Subcutaneous adipose tissue (tissue), 4 donors: ENCODE measurements around the gene AKAP7. TPM values are rescaled to one million over a fixed set of nuclear protein-coding genes. Genes with fewer than 3 reads are reported as not detected.

Experiments used
- total RNA-seq, 4 donors: library from RNA; depleted of rRNA; stranded (reverse); fragments of >200 nt; gene quantifications; one replicate each; pipeline ENCODE4 v1.1.0, GENCODE V29; 2016
- TF ChIP-seq, protein P1 (sequence below): fragments of 450-650 bp; IDR thresholded peaks from one replicate; pipeline ENCODE4 v1.5.1; 2016; ENCODE audit warnings: low read depth, mild to moderate bottlenecking, control low read depth, antibody characterized with exemption, moderate library complexity

The AKAP7 gene
- total RNA-seq, 4 donors from 2014 or later, result 8.3 to 26.3 (median 17.2) TPM

DNA sequence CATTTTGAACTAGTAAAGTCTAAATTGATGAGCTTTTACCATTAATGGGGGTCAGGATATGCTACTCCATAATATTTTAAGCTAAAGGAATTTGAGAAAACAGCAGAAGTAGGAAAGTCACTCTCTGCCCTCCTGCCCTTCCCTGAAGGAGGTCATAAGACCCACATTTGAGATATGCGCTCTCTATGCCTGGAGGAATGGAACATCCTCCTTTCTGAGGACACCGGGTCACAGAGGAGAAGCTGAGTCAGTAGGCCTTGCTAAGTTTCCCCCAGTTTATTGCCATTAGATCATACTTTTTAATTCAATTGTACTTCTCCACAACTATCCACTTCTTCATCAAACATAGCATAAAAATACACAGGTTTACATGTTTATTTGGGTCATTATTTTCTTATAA, 40.3 kb downstream of the AKAP7 start:
- TF ChIP-seq, protein P1, sequence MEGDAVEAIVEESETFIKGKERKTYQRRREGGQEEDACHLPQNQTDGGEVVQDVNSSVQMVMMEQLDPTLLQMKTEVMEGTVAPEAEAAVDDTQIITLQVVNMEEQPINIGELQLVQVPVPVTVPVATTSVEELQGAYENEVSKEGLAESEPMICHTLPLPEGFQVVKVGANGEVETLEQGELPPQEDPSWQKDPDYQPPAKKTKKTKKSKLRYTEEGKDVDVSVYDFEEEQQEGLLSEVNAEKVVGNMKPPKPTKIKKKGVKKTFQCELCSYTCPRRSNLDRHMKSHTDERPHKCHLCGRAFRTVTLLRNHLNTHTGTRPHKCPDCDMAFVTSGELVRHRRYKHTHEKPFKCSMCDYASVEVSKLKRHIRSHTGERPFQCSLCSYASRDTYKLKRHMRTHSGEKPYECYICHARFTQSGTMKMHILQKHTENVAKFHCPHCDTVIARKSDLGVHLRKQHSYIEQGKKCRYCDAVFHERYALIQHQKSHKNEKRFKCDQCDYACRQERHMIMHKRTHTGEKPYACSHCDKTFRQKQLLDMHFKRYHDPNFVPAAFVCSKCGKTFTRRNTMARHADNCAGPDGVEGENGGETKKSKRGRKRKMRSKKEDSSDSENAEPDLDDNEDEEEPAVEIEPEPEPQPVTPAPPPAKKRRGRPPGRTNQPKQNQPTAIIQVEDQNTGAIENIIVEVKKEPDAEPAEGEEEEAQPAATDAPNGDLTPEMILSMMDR, result no peak

DNA sequence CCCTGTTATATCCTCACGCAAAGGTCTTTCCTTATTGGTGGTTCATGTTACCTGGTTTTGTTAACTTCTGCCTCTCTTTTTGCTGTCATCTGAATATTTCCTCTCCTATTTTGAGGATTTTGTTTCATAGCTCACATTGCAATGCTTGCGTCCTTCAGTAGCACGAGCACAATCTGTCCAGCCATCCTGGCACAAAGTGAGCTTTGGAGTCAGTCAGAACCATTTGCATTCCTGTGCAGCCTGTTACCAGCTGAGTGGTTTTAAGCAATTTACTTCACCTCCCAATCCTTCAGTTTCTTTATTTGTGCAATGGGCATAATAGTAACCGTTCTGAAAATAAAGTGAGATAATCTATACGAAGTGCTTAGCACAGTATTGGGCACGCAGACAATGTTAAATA, 42.7 kb downstream of the AKAP7 start:
- TF ChIP-seq, protein P1, result no peak

DNA sequence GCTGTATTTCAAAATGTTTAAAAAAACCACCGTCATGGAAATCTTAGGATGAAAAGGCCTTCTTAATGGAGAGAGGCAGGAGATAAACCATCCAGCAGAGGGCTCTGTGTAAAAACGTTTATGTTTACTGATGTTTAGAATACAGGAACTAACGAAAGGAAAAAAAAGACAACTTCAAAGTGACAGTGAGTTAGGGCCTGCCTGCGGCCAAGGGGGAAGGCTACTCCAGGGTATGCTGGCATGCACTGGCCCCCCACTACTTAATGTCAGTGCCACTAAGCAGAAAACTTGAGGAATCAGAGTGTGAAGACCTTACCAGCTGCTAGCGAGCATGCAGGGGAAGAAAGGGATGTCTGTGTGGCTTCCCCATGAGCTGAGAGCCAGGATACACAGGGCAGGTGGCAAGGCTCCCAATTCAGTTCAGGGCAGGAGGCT, 47.7 kb downstream of the AKAP7 start:
- TF ChIP-seq, protein P1, result no peak

DNA sequence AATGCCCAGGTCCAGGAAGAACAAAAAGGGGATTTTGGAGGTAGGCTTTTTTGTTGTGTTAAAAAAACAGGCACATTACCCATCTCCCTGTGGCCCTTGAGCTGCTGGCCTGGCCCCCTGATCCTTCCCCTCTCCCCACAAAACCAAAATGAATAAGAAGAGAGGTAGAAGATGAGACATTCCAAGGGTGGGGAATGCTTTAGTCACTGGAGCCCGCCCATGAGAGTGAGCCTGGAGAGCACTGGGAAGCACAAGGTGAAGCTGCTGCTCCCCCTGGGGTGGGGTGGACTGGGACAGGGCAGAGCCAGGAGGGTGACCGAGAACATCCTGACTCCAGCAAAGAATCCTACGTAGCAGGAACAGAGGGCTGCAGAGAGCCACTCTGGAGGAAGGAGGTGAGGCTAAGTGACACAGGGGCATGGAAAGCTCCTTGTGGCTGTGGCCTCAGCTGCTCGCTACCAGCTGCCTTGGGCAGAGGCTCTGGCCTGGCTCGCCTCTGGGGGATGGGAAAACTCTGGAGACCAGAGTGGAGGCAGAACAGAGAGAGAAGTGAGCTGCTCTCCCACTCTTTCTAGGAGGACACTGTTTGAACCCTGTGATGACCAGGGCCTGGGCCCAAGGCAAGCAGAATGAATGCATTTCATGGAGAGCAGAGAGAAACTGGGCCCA, 48.3 kb downstream of the AKAP7 start:
- TF ChIP-seq, protein P1, result no peak

DNA sequence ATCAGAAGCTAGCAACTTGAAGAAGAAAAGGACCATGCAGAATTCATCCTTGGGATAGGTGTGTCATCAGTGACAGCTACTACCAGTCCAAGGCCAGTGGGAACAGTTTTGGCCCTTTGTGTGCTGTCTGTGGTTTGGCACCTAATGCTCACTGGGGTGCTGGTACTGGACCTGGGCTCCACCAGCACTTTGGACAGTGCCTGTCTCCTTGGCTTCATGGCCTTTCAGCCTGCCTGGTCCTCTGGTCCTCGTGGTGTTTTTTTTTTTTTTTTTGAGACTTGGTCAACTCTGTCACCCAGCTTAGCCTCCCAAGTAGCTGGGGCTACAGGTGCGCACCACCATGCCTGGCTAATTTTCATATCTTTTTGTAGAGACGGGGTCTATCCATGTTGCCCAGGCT, 56.3 kb downstream of the AKAP7 start:
- TF ChIP-seq, protein P1, result no peak

DNA sequence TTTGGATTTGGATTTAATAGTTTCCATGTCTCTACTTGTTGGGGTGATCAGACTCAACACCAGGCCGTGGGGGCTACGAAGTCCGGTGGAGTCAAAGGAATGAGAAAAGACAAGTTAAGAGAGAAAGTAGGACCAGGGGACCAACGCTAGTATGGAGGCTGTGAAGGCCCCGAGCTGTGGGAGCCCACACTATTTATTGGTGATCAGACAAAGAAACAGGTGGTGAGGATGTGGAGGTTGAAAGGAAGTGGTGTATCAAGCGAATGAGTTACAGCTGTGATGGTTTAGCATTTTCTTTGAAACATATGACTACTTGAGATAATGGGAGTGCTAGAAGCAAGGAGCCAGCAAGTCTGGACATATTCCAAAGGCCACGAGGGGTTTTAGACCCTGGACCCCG, 62.4 kb downstream of the AKAP7 start:
- TF ChIP-seq, protein P1, result no peak

DNA sequence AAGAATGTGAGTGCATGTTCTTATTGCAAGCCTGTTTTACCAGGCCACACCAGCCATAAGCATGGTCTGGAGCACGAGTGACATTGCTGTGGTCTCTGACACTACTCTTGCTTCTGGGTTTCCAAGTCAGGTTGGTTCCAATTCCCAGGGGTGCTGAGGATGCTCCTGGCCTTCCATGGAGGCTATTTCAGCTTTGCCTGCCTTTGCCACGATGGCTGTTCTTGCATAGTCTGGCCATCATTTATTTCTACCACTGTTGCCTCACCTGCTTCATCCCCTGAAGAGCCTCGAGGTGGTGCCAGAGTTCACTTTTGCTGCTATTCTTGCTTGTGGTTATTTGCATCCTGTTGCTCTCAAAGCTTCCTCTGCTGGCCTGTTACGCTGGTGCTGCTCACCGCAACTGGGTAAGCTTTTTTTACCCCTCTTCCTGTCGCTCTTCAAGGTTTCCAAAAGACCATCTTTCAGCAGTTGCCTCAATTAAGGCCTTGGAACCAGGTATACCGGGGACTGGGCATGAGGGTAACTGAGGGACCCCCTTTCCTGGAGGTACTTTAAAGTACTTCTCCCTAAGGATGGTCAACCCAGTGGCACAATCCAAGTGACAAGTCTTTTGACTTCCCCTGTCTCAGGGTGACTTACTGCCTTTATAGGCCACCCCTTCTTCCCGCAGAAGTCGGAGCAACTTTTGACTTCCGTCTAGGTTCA, 64.5 kb downstream of the AKAP7 start:
- TF ChIP-seq, protein P1, result no peak
